H1 (cell line): ENCODE results near the gene CPA1. TPM values are rescaled to one million over a fixed set of nuclear protein-coding genes. Genes with fewer than 3 reads are reported as not detected.

Experiments used
- TEAD4 ChIP-seq: IDR thresholded peaks from 2 replicates; pipeline ENCODE4 v1.6.1; 2012; ENCODE audit warnings: low read depth, low read length, inconsistent platforms, mixed read lengths
- polyA plus RNA-seq, 7 experiments: library from polyadenylated mRNA; depleted of rRNA in 3 of 7; stranded (reverse) in 5 of 7; unstranded in 2 of 7; fragments of >200 nt in 5 of 7; fragments of 200-250 nt in 2 of 7; gene quantifications; 1 replicate in 5 of 7; 2 replicates in 1 of 7; 4 replicates in 1 of 7; pipeline versions ENCODE4 v1.2.1 to v1.2.3, GENCODE V29; 2011 to 2013; ENCODE audit warnings: missing spikeins in 2 of 7, mixed read lengths in 2 of 7
- total RNA-seq: library from RNA; stranded (reverse); fragmentation: NEBNext Ultra II Directional; extraction: Animal tissue kit (Norgen Biotek cat#: 25700); gene quantifications from 2 replicates; pipeline ENCODE4 v1.2.1, GENCODE V29; 2021

Gene CPA1
- total and polyA plus RNA-seq, 2 of the 8 experiments (the other 6 are each of a cell fraction or from before 2014, with no cell fraction given) = not detected

DNA sequence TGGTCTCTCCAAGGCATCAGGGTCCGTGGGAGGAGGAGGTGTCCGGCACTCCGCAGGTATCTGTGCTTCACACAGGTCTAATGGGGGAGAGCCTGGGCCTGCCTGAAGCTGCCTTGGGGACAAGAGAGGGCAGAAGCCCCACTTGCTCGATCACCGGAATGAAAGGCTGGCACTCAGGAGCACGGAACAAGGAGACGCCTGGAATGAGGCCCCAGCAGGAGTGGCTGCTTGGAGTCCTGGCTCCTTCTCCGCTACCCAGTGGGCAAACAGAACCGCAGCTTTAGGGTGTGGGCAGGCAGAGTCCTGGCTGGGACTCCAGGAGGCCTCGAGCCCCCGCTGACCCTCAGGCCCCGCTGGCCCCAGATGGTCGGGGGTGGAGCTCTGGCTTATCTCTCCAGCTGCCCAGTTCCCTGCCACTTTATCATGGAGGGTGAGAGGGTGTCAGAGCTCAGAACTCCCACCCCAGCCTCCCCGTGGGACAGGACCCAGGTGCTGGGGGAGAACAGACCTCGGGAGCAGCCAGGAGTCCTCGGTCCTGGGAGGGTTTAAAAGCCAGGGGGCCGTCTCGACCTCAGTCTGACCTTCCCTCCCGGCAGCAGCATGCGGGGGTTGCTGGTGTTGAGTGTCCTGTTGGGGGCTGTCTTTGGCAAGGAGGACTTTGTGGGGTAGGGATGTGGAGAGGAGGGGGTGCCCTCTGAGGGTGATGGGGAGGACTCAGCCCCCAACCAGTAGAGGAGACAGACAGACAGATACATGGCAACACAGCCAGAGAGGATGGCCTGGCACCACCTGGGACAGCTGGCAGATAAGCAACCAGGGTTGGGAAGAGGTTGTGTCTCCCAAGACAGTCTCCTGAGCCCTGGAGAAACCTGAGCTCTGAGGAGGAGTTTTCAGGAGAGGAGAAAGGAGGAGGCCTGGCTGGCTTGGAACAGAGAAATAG, at the start of gene CPA1 (continued):
- TF ChIP-seq TEAD4 = no peak
